Endothelial cell of umbilical vein (primary cell): ENCODE measurements around the gene MPEG1. TPM values are rescaled to one million over a fixed set of nuclear protein-coding genes. Genes with fewer than 3 reads are reported as not detected.

Experiments
- BruUV-seq: library from RNA; stranded (reverse); fragments of 400-500 nt; replicated peaks from 2 replicates; lab custom pipeline; 2021; lab: Mats Ljungman, UMichigan
- CTCF ChIA-PET: fragments of 300-600, 350-600 bp; sonication (Branson Sonifier 250); formaldehyde crosslinking; loops from one replicate; lab custom pipeline; 2021; ENCODE audit warnings: antibody characterized with exemption, inconsistent platforms; lab: Charles Lee
- POLR2A ChIA-PET: fragments of 300-600, 350-600 bp; sonication (Branson Sonifier 250); formaldehyde crosslinking; loops from one replicate; lab custom pipeline; 2021; ENCODE audit warnings: antibody characterized with exemption, inconsistent platforms; lab: Charles Lee
- DNase-seq: peaks from one replicate; pipeline ENCODE4 v3.0.0-alpha.2; 2011; ENCODE audit warnings: low read depth, low spot score
- FAIRE-seq: peaks from 2 replicates; lab custom pipeline; 2011; peaks lifted over from hg19 to GRCh38; lab: Jason Lieb, UNC
- H2AFZ ChIP-seq: 2 replicates; pipeline ENCODE4 v1.6.0; 2012; ENCODE audit warnings: low read depth, low read length, control low read depth, inconsistent platforms
- H3K27ac ChIP-seq: 2 replicates; pipeline ENCODE4 v1.5.1; 2011; ENCODE audit warnings: low read depth, mild to moderate bottlenecking, control low read depth, low read length, moderate library complexity; ENCODE audit not compliant: insufficient read depth
- H3K27me3 ChIP-seq, 2 experiments: 2 replicates each; pipeline versions ENCODE4 v1.6.0 to v1.6.1; 2011; ENCODE audit warnings: low read length in 2 of 2, mixed read lengths in 1 of 2; ENCODE audit not compliant: control insufficient read depth in 2 of 2, insufficient read depth in 2 of 2
- H3K36me3 ChIP-seq, 2 experiments: 2 replicates in 1 of 2; 3 replicates in 1 of 2; pipeline ENCODE4 v1.5.1; 2011; ENCODE audit warnings: low read length in 2 of 2, mild to moderate bottlenecking in 1 of 2, moderate library complexity in 1 of 2; ENCODE audit not compliant: control insufficient read depth in 2 of 2, insufficient read depth in 2 of 2; ENCODE audit errors: extremely low read depth in 1 of 2
- H3K4me1 ChIP-seq: 3 replicates; pipeline ENCODE4 v1.5.1; 2011; ENCODE audit warnings: mild to moderate bottlenecking, low read length; ENCODE audit not compliant: control insufficient read depth, insufficient read depth; ENCODE audit errors: extremely low read depth
- H3K4me2 ChIP-seq: 2 replicates; pipeline ENCODE4 v1.6.1; 2011; ENCODE audit warnings: low read length, control low read depth, mixed read lengths; ENCODE audit not compliant: insufficient read depth
- H3K4me3 ChIP-seq, 3 experiments: fragments of 200-600 bp in 1 of 3; sonication (generic), shearing (Covaris generic) in 1 of 3; replicated peaks in 1 of 3; 2 replicates each; pipeline ENCODE4 v1.5.1; 2011 to 2016; ENCODE audit warnings: control low read depth in 3 of 3, low read length in 3 of 3, mild to moderate bottlenecking in 2 of 3, inconsistent platforms in 1 of 3, low read depth in 1 of 3, moderate library complexity in 1 of 3; ENCODE audit not compliant: insufficient read depth in 1 of 3
- H3K79me2 ChIP-seq: 2 replicates; pipeline ENCODE4 v1.6.0; 2012; ENCODE audit warnings: low read length, inconsistent platforms; ENCODE audit not compliant: control insufficient read depth, insufficient read depth
- H3K9ac ChIP-seq: replicated peaks from 2 replicates; pipeline ENCODE3; 2011; ENCODE audit warnings: low read length, control low read depth; ENCODE audit not compliant: insufficient read depth; ENCODE audit errors: extremely low read depth
- H3K9me1 ChIP-seq: replicated peaks from 3 replicates; pipeline ENCODE4 v1.6.0; 2011; ENCODE audit warnings: mild to moderate bottlenecking, low read length; ENCODE audit not compliant: control insufficient read depth, insufficient read depth; ENCODE audit errors: extremely low read depth
- H3K9me3 ChIP-seq: replicated peaks from 2 replicates; pipeline ENCODE4 v1.5.1; 2012; ENCODE audit warnings: low read length, inconsistent platforms; ENCODE audit not compliant: control insufficient read depth, insufficient read depth
- H4K20me1 ChIP-seq: replicated peaks from 2 replicates; pipeline ENCODE3; 2011; ENCODE audit warnings: mild to moderate bottlenecking, low read length; ENCODE audit not compliant: control insufficient read depth, insufficient read depth; ENCODE audit errors: extremely low read depth
- CTCF ChIP-seq, 2 donors: IDR thresholded peaks; 1 replicate in 1 of 2; 2 replicates in 1 of 2; pipeline ENCODE4 v1.5.1; 2011; ENCODE audit warnings: low read length in 2 of 2, mild to moderate bottlenecking in 2 of 2, moderate library complexity in 2 of 2, control low read depth in 1 of 2, inconsistent platforms in 1 of 2, low read depth in 1 of 2; ENCODE audit not compliant: insufficient read depth in 1 of 2; ENCODE audit errors: extremely low read depth in 1 of 2
- EZH2 ChIP-seq: IDR thresholded peaks from 2 replicates; pipeline ENCODE4 v1.6.1; 2012; ENCODE audit warnings: borderline replicate concordance, low read depth, mild to moderate bottlenecking, moderate library complexity, low read length, inconsistent platforms; ENCODE audit not compliant: severe bottlenecking
- FOS ChIP-seq: IDR thresholded peaks from 2 replicates; pipeline ENCODE4 v1.6.1; 2011; ENCODE audit warnings: mild to moderate bottlenecking, low read length, moderate library complexity, borderline replicate concordance; ENCODE audit not compliant: insufficient read depth
- GATA2 ChIP-seq: IDR thresholded peaks from 2 replicates; pipeline ENCODE4 v1.7.0; 2011; ENCODE audit warnings: low read depth, mild to moderate bottlenecking, moderate library complexity, mixed read lengths, low read length; ENCODE audit not compliant: insufficient read length, insufficient read depth
- JUN ChIP-seq: IDR thresholded peaks from 2 replicates; pipeline ENCODE4 v1.6.1; 2011; ENCODE audit warnings: borderline replicate concordance, low read depth; ENCODE audit not compliant: insufficient read length, insufficient read depth
- MAX ChIP-seq: IDR thresholded peaks from 2 replicates; pipeline ENCODE4 v1.6.1; 2011; ENCODE audit not compliant: insufficient read depth, insufficient read length
- MYC ChIP-seq: IDR thresholded peaks from one replicate; pipeline ENCODE4 v1.6.1; 2011; ENCODE audit warnings: mild to moderate bottlenecking, low read depth, low read length
- POLR2A ChIP-seq: IDR thresholded peaks from 2 replicates; pipeline ENCODE4 v1.6.1; 2012; ENCODE audit warnings: low read depth, mild to moderate bottlenecking, control low read depth, low read length
- POLR2AphosphoS5 ChIP-seq: IDR thresholded peaks from 2 replicates; pipeline ENCODE4 v1.6.1; 2012; ENCODE audit warnings: low read depth, mild to moderate bottlenecking, control low read depth, low read length, moderate library complexity; ENCODE audit not compliant: insufficient read depth
- dilution Hi-C: fragments of 300-500 bp; cut with MboI; formaldehyde crosslinking; loops from one replicate; pipeline ENCODE4 v1.15.0; 2019; ENCODE audit warnings: low sequenced_read_pairs; ENCODE audit not compliant: extremely low pct_ligation_motif_present
- intact Hi-C: fragments of 100-400 bp; cut with micrococcal nuclease; formaldehyde crosslinking; loops from one replicate; pipeline ENCODE4 v1.10.0; 2022
- polyA plus RNA-seq, 4 experiments: library from polyadenylated mRNA; depleted of rRNA in 3 of 4; stranded (reverse) in 3 of 4; unstranded in 1 of 4; fragments of >200 nt; gene quantifications; 2 replicates each; pipeline versions ENCODE4 v1.2.1 to v1.2.3, GENCODE V29; 2011 to 2012; ENCODE audit warnings: missing spikeins in 1 of 4
- total RNA-seq: library from RNA; stranded (reverse); gene quantifications from 2 replicates; pipeline ENCODE4 v1.2.3, GENCODE V29; 2021

Gene MPEG1
- total and polyA plus RNA-seq, 2 donors (not counting 3 experiments of a cell fraction or from before 2014, with no cell fraction given) = not detected

- no peak for TF ChIP-seq GATA2
- TF ChIP-seq MAX = no peak
- TF ChIP-seq FOS = no peak
- no peak for TF ChIP-seq EZH2
- no peak for TF ChIP-seq POLR2AphosphoS5
- TF ChIP-seq MYC = no peak
- TF ChIP-seq POLR2A = no peak
- TF ChIP-seq JUN = no peak
- no peak for TF ChIP-seq CTCF (IDR thresholded peaks at IDR 0.05; ENCODE audit: extremely low read depth in 1 of 2, insufficient read depth in 1 of 2, low read depth in 1 of 2, low read length in 2 of 2)
- Histone ChIP-seq H3K4me3 (no peak overlapping the region), H3K79me2 (no peaks in the 10 kb centered on the region), H2AFZ (no peak overlapping the region), H3K27ac (no peak overlapping the region), H3K4me1 (peaks cover 2% of the 10 kb centered on the region), H3K9me3 (no peaks in the 10 kb centered on the region), H3K9me1 (no peaks in the 10 kb centered on the region), H3K27me3 (peaks cover 4 to 11% of the 10 kb centered on the region in 2 experiments), H3K9ac (no peak overlapping the region), H3K4me2 (no peak overlapping the region), H3K36me3 (no peaks in the 10 kb centered on the region), H4K20me1 (no peaks in the 10 kb centered on the region)
- intact Hi-C loops (no loop called here), dilution Hi-C loops (no loop called here)
- CTCF ChIA-PET = interaction anchor here (1.0 to 6.4 kb wide), 6 partner anchors 10 to 20 kb away, joined by 3 to 74 read pairs (median 13); partner anchors contain the start of gene DTX4
- no peak for FAIRE-seq
- no TSS peak for BruUV-seq
- no peak for DNase-seq
- POLR2A ChIA-PET = no interaction called here
Measured at GRCh38 chr11:59187035-59187434, 25.7 kb downstream of the MPEG1 start.
